Muscle layer of duodenum (tissue), 2 donors: ENCODE data around the gene ELAPOR2.
"Not testable (repeated sequence)": the region's sequence is repeated elsewhere in the genome, so short reads cannot be mapped to it uniquely, and the experiment has no call there.

Experiments used
- H3K27ac ChIP-seq: one replicate; pipeline ENCODE4 v1.7.0; 2013; ENCODE audit warnings: mild to moderate bottlenecking, low read length
- H3K27me3 ChIP-seq: one replicate; pipeline ENCODE4 v1.7.0; 2013; ENCODE audit warnings: low read depth, mild to moderate bottlenecking, control low read depth, low read length
- H3K36me3 ChIP-seq, 2 donors: one replicate each; pipeline ENCODE4 v1.7.0; 2013; ENCODE audit warnings: low read length in 2 of 2, control low read depth in 1 of 2, mild to moderate bottlenecking in 1 of 2; ENCODE audit not compliant: insufficient read depth in 2 of 2, control insufficient read depth in 1 of 2
- H3K4me1 ChIP-seq, 2 donors: one replicate each; pipeline ENCODE4 v1.7.0; 2013; ENCODE audit warnings: low read length in 2 of 2, mild to moderate bottlenecking in 2 of 2, control low read depth in 1 of 2, moderate library complexity in 1 of 2; ENCODE audit not compliant: insufficient read depth in 2 of 2, control insufficient read depth in 1 of 2
- H3K4me3 ChIP-seq, 2 donors: one replicate each; pipeline ENCODE4 v1.7.0; 2013; ENCODE audit warnings: low read length in 2 of 2, low read depth in 1 of 2, mild to moderate bottlenecking in 1 of 2
- H3K9me3 ChIP-seq, 2 donors: one replicate each; pipeline ENCODE4 v1.7.0; 2013; ENCODE audit warnings: low read length in 2 of 2, control low read depth in 1 of 2, mild to moderate bottlenecking in 1 of 2; ENCODE audit not compliant: control insufficient read depth in 1 of 2
- donor health status: healthy.

The ELAPOR2 gene, protein sequence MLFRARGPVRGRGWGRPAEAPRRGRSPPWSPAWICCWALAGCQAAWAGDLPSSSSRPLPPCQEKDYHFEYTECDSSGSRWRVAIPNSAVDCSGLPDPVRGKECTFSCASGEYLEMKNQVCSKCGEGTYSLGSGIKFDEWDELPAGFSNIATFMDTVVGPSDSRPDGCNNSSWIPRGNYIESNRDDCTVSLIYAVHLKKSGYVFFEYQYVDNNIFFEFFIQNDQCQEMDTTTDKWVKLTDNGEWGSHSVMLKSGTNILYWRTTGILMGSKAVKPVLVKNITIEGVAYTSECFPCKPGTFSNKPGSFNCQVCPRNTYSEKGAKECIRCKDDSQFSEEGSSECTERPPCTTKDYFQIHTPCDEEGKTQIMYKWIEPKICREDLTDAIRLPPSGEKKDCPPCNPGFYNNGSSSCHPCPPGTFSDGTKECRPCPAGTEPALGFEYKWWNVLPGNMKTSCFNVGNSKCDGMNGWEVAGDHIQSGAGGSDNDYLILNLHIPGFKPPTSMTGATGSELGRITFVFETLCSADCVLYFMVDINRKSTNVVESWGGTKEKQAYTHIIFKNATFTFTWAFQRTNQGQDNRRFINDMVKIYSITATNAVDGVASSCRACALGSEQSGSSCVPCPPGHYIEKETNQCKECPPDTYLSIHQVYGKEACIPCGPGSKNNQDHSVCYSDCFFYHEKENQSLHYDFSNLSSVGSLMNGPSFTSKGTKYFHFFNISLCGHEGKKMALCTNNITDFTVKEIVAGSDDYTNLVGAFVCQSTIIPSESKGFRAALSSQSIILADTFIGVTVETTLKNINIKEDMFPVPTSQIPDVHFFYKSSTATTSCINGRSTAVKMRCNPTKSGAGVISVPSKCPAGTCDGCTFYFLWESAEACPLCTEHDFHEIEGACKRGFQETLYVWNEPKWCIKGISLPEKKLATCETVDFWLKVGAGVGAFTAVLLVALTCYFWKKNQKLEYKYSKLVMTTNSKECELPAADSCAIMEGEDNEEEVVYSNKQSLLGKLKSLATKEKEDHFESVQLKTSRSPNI

DNA sequence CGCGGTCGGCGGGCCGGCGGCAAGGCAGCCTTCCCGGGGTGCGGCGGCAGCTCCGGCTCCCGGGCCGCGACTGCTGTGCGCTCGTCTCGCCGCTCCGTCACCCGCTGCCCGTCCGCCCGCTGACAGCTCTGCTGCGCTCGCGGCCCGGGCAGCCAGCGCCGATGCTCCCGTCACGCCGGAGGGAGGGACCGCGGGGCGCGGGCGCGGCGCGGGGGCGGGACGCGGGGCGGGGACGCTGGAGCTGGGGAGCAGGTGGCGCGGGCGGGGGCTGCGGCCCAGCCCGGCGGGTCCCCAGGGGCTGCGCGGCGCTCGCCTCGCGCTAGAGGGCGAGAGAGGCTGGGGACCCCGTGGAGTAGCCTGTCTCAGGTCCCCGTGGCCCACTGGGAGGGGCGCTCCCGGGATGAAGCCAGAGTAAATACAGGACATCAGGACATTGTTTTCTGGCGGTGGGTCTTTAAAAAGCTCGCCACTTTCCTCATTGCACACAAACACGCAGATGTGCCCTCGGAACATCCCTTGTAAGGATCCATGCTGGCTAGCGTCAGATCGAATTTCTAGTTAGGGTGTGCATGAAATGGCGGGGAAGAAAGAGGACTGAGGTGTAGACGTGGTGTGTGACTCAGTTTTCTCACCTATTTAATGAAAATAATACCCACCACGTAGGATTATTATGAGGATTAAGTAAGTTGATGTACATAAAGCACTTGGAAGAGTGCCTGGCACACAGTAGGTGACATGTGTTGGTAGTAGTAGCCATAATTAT lies at the start of gene ELAPOR2:
Gene ELAPOR2, minus strand, starts transcription at position 130 of the 763 bp plus-strand sequence. CDS start 141 bp downstream, outside the sequence.
- Histone ChIP-seq H3K27ac (no peak within 1 kb of the TSS), H3K27me3 (no peaks in the 10 kb centered on the region)

GRCh38 chr7:87107949-87108776 lies 48.7 kb upstream of the ELAPOR2 start:
- H3K27ac ChIP-seq = no peak overlapping the region

More for the DNA sequence above, at the start of gene ELAPOR2:
- Histone ChIP-seq H3K4me1 (peaks cover 0 to 9% of the 10 kb centered on the region in 2 donors), H3K36me3 (no peaks in the 10 kb centered on the region), H3K4me3 (peak within 1 kb of the TSS; percentile 55 to 80), H3K9me3 (no peaks in the 10 kb centered on the region)

GRCh38 chr7:87106974-87107612 lies 47.6 kb upstream of the ELAPOR2 start:
- Histone ChIP-seq H3K36me3 (no peaks in the 10 kb centered on the region), H3K4me3 (no peak overlapping the region), H3K4me1 (no peaks in the 10 kb centered on the region), H3K27me3 (no peaks in the 10 kb centered on the region), H3K27ac (no peak overlapping the region), H3K9me3 (no peaks in the 10 kb centered on the region)

More at GRCh38 chr7:87107949-87108776, 48.7 kb upstream of the ELAPOR2 start:
- H3K4me3 ChIP-seq = no peak overlapping the region
- no peaks in the 10 kb centered on the region for H3K4me1 ChIP-seq
- H3K36me3 ChIP-seq = no peaks in the 10 kb centered on the region
- no peaks in the 10 kb centered on the region for H3K27me3 ChIP-seq
- no peaks in the 10 kb centered on the region for H3K9me3 ChIP-seq

DNA sequence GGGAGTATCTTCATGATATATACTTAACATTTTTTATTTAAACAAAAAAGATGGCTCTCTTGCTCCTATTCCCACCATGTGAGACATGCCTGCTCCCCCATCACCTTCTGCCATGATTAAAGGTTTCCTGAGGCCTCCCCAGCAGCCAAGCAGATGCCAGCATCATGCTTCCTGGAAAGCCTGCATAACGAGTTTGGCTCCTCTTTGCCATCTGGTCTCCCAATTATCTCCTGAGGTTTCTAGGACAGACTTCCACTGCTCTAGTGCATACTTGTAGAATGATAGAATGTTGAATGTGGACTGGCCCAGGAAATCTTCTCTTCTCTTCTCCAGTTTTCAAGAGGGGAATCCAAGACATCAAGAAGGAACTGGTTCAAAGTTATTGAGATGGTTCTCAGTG lies 45.9 kb upstream of the ELAPOR2 start:
- Histone ChIP-seq H3K27me3 (no peaks in the 10 kb centered on the region), H3K27ac (no peak overlapping the region), H3K36me3 (no peaks in the 10 kb centered on the region), H3K4me1 (no peaks in the 10 kb centered on the region), H3K9me3 (no peaks in the 10 kb centered on the region), H3K4me3 (no peak overlapping the region)

DNA sequence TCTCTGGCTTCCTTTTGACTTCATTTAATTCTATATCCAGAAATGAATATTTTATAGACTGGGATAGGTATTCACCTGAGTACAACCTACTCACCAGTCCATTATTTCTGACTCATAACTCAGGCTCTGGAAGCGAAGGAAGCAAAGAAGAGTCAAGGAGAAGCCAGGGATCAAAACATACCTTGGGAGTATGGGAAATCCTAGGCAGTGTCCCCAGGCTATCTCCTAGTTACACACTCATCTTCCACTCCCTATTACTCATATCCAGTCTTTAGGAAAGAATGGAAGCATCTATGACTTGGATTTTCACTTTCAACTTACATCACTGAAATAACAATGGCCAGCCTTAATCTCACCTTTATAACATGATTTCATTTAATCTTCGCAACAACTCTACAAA lies 40.9 kb upstream of the ELAPOR2 start:
- H3K9me3 ChIP-seq = no peaks in the 10 kb centered on the region
- H3K4me3 ChIP-seq = no peak overlapping the region
- H3K4me1 ChIP-seq = no peaks in the 10 kb centered on the region
- H3K36me3 ChIP-seq = no peaks in the 10 kb centered on the region
- no peaks in the 10 kb centered on the region for H3K27me3 ChIP-seq
- H3K27ac ChIP-seq = no peak overlapping the region

GRCh38 chr7:87097375-87097774 lies 37.9 kb upstream of the ELAPOR2 start:
- H3K4me1 ChIP-seq, H3K4me3 ChIP-seq, H3K36me3 ChIP-seq, H3K9me3 ChIP-seq, H3K27me3 ChIP-seq, H3K27ac ChIP-seq: not testable (repeated sequence)

DNA sequence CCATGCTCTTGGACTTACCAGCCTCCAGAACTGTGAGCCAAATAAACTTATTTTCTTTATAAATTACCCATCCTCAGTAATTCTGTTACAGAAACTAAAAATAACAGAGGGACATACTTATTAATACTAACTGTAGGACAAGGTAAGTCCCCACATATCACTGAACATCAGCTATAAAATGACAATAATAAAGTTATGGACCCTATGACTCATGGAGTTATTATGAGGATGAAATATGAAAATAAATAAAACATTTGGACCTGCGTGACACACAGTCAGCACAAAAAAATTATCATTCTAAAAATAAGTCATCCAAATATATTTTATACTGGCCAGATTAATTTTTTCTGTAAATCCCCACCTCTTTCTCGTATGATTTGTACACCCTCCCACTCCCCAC lies 34.9 kb upstream of the ELAPOR2 start:
- Histone ChIP-seq H3K9me3 (no peaks in the 10 kb centered on the region), H3K27me3 (no peaks in the 10 kb centered on the region), H3K36me3 (no peaks in the 10 kb centered on the region), H3K4me1 (no peaks in the 10 kb centered on the region), H3K4me3 (no peak overlapping the region), H3K27ac (no peak overlapping the region)

DNA sequence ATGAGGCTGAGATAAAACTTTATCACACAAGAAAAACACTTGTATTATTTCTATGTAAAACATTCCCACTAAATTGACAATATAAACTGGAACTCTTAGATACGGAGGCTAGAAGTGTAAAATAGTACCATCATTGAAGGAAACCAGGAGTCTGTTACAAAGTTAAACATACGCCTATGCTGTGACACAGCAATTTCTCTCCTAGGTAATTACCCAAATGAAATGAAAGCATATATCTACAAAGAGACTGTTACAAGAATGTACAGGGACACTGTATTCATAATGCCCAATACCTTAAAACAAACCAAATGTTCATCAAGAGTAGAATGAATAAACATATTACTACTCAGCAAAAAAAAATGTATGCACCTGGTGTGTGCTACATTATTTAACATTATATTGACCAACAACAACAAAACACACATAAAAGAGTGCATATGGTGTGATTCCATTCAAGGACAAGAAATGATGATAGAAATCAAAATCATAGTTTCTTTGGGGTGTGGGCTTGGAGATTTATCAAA lies 33.2 kb upstream of the ELAPOR2 start:
- Histone ChIP-seq H3K27ac (no peak overlapping the region), H3K36me3 (no peaks in the 10 kb centered on the region), H3K4me1 (no peaks in the 10 kb centered on the region), H3K27me3 (no peaks in the 10 kb centered on the region), H3K4me3 (no peak overlapping the region), H3K9me3 (no peaks in the 10 kb centered on the region)

GRCh38 chr7:87091487-87092066 lies 32.1 kb upstream of the ELAPOR2 start:
- Histone ChIP-seq H3K36me3 (no peaks in the 10 kb centered on the region), H3K4me3 (no peak overlapping the region), H3K4me1 (no peaks in the 10 kb centered on the region), H3K27ac (no peak overlapping the region), H3K9me3 (no peaks in the 10 kb centered on the region), H3K27me3 (no peaks in the 10 kb centered on the region)
